ENCODE data around the gene SCAMP1.

Gene SCAMP1

DNA sequence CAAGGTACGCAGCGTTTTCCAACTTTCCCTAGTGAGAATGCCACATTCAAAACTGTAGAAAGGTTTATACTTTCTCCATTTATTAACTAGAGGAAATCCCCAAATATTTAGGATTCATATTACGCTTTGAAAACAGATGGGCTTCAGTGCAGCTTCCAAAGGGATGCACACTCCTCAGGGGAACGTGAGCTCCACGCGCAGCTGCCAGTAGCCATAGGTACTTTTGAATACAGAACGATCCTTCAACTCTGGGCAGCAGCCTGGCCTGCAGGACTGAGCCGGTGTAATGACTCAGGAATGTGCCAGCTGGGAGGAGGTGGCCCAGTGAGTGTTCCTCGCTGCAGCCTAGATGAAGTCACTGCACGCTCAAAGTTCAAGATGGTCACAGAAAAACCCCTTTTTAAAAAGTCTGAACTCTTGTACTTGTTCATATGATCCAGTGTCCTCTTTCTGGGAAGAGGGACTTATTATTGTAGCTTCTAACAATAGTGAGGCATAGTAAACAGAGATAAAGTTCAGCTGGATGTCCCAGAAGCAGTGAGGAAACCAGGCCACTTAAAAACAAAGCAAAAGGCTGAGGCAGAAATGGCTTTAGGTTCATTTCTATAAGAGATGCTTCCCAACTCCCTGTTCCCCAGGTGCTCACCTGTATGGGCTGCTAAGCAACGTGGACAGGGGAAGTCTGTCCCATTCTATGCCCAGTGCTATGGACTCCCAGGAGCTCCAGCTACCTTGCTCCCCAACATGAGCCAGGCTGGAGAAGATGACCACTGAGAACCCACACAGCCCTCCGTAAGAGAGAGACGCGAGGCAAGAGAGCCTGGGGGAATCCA, 158.2 kb downstream of the SCAMP1 start:
- no peaks in the 10 kb centered on the region for H3K4me1 Mint-ChIP-seq
- ATAC-seq (no peak), DNase-seq (no peak)
- H3K9me3 Mint-ChIP-seq: no peaks in the 10 kb centered on the region
- peaks cover 31% of the 10 kb centered on the region for H3K27me3 Mint-ChIP-seq
- H3K4me3 Mint-ChIP-seq: no peak overlapping the region
- H3K36me3 Mint-ChIP-seq (ENCODE audit: low read depth): no peaks in the 10 kb centered on the region
- H3K27ac Mint-ChIP-seq: no peak overlapping the region

GRCh38 chr5:78519198-78519941, 159.0 kb downstream of the SCAMP1 start:
- Mint-ChIP-seq H3K9me3 (no peaks in the 10 kb centered on the region), H3K4me3 (no peak overlapping the region), H3K27me3 (peaks cover 30% of the 10 kb centered on the region), H3K36me3 (ENCODE audit: low read depth) (no peaks in the 10 kb centered on the region), H3K4me1 (no peaks in the 10 kb centered on the region), H3K27ac (no peak overlapping the region)
- ATAC-seq (no peak), DNase-seq (no peak)

GRCh38 chr5:78521455-78521854, 161.0 kb downstream of the SCAMP1 start:
- Mint-ChIP-seq H3K9me3 (no peaks in the 10 kb centered on the region), H3K27ac (no peak overlapping the region), H3K36me3 (ENCODE audit: low read depth) (no peaks in the 10 kb centered on the region), H3K4me1 (no peaks in the 10 kb centered on the region), H3K27me3 (peaks cover 16% of the 10 kb centered on the region), H3K4me3 (no peak overlapping the region)
- DNase-seq (no peak), ATAC-seq (no peak)

- Mint-ChIP-seq H3K27me3 (peaks cover 10% of the 10 kb centered on the region), H3K4me1 (no peaks in the 10 kb centered on the region), H3K4me3 (no peak overlapping the region), H3K9me3 (no peaks in the 10 kb centered on the region), H3K27ac (no peak overlapping the region), H3K36me3 (ENCODE audit: low read depth) (no peaks in the 10 kb centered on the region)
- ATAC-seq (no peak), DNase-seq (no peak)
Observed at GRCh38 chr5:78522476-78523260, 162.3 kb downstream of the SCAMP1 start.

DNA sequence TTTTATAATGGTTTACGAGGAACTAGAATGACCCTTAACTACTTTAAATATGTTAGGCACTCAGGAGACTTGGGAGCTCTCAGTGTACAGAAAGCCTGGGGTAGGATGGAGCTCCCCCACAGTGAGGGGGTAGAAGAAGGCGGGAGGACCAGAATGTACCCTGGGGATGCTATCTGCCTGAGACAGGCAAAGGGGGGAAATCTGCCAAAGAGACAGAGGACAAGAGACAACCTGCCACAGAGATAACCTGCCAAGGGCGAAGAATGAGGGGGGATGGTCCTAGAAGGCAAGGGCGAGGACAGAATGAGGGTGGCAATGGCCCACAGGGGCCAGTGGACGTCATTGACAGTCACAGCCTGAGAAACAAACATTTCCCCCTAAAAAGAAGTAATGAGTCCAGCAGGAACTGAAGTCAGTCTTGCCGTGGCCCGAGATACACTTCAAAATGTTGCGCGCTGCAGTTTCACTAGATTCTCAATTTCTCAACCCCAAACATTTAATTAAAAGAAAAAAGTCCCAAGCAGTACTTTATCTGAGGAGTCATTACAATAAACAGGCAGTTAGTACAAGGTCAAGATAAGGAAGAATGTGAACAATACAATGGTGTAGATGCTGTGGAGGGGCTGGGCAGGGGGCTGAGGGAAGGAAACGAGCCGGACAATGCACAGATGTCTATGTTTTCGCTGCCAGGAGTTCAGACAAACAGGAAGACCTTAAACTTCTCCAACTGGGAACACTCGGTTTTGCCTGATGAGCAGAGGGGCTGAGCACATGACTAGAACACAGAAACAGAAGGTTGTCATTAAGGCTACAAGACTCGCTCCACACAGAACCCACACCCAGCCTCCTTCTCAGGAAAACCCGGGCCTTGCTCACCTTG, 163.1 kb downstream of the SCAMP1 start:
- ATAC-seq (no peak), DNase-seq (no peak)
- H3K27ac Mint-ChIP-seq: no peak overlapping the region
- H3K4me1 Mint-ChIP-seq: no peaks in the 10 kb centered on the region
- H3K4me3 Mint-ChIP-seq: no peak overlapping the region
- H3K36me3 Mint-ChIP-seq (ENCODE audit: low read depth): no peaks in the 10 kb centered on the region
- H3K27me3 Mint-ChIP-seq: peaks cover 8% of the 10 kb centered on the region
- no peaks in the 10 kb centered on the region for H3K9me3 Mint-ChIP-seq

- peaks cover 2% of the 10 kb centered on the region for H3K27me3 Mint-ChIP-seq
- no peaks in the 10 kb centered on the region for H3K36me3 Mint-ChIP-seq (ENCODE audit: low read depth)
- ATAC-seq (no peak), DNase-seq (no peak)
- H3K27ac Mint-ChIP-seq: no peak overlapping the region
- H3K4me1 Mint-ChIP-seq: no peaks in the 10 kb centered on the region
- H3K4me3 Mint-ChIP-seq: no peak overlapping the region
- H3K9me3 Mint-ChIP-seq: no peaks in the 10 kb centered on the region
Observed at GRCh38 chr5:78526049-78526525, 165.7 kb downstream of the SCAMP1 start.

- no peak for DNase-seq
- ATAC-seq: no peak
- no peak overlapping the region for H3K4me3 Mint-ChIP-seq
- no peaks in the 10 kb centered on the region for H3K4me1 Mint-ChIP-seq
- peaks cover 2% of the 10 kb centered on the region for H3K27me3 Mint-ChIP-seq
- no peak overlapping the region for H3K27ac Mint-ChIP-seq
- no peaks in the 10 kb centered on the region for H3K36me3 Mint-ChIP-seq (ENCODE audit: low read depth)
- no peaks in the 10 kb centered on the region for H3K9me3 Mint-ChIP-seq
Observed at GRCh38 chr5:78527054-78527859, 166.8 kb downstream of the SCAMP1 start.

GRCh38 chr5:78527925-78528324, 167.5 kb downstream of the SCAMP1 start:
- Mint-ChIP-seq H3K27ac (no peak overlapping the region), H3K36me3 (ENCODE audit: low read depth) (no peaks in the 10 kb centered on the region), H3K4me1 (no peaks in the 10 kb centered on the region), H3K27me3 (peaks cover 2% of the 10 kb centered on the region), H3K4me3 (no peak overlapping the region), H3K9me3 (no peaks in the 10 kb centered on the region)
- ATAC-seq: no peak
- no peak for DNase-seq
